Measurements from ENCODE around the gene DRD2. TPM values are rescaled to one million over a fixed set of nuclear protein-coding genes. Genes with fewer than 3 reads are reported as not detected.
"Not testable (repeated sequence)": the region's sequence is repeated elsewhere in the genome, so short reads cannot be mapped to it uniquely, and the experiment has no call there.

The DRD2 gene
- total RNA-seq = under 1 TPM in 2 of 4 donors, not detected in 2; 0.13 to 0.17 TPM

GRCh38 chr11:113475160-113475761, at the start of gene DRD2:
DRD2 (minus strand) TSS chr11:113475398; CDS start chr11:113424651, 50,747 bp downstream.
- 8% methylated on average over 6 of the region's 65 CpGs for WGBS
- no peak for TF ChIP-seq POLR2AphosphoS5 (IDR thresholded peaks at IDR 0.05)
- TF ChIP-seq EP300 (IDR thresholded peaks at IDR 0.05) = no peak
- TF ChIP-seq POLR2A (IDR thresholded peaks at IDR 0.05; ENCODE audit: low read depth) = no peak
- no peak for TF ChIP-seq CTCF (IDR thresholded peaks at IDR 0.05)
- no peak for DNase-seq (ENCODE audit: extremely low spot score)
- H3K4me1 ChIP-seq = peaks cover 4 to 21% (median 12%) of the 10 kb centered on the region in 4 donors
- no peaks in the 10 kb centered on the region for H3K9me3 ChIP-seq
- peaks cover 0 to 100% (median 24%) of the 10 kb centered on the region in 4 donors for H3K27me3 ChIP-seq
- peak within 1 kb of the TSS; percentile 17 to 41 (median 27) for H3K4me3 ChIP-seq
- H3K27ac ChIP-seq (replicated peaks in 1 of 4) = no peak within 1 kb of the TSS
- intact Hi-C loops (cut with DNase I) = no loop called here
- H3K36me3 ChIP-seq = no peaks in the 10 kb centered on the region

- DNase-seq (ENCODE audit: extremely low spot score); intact Hi-C loops (cut with DNase I); H3K4me3 ChIP-seq; H3K36me3 ChIP-seq; H3K9me3 ChIP-seq; H3K27ac ChIP-seq (replicated peaks in 1 of 4); H3K27me3 ChIP-seq; H3K4me1 ChIP-seq: not testable (repeated sequence)
- WGBS = 98% methylated on average over 24 of the region's 24 CpGs
Observed at GRCh38 chr11:113523906-113524305, 48.7 kb upstream of the DRD2 start.

- Histone ChIP-seq H3K4me1 (no peaks in the 10 kb centered on the region), H3K27me3 (peaks cover 0 to 13% (median 0%) of the 10 kb centered on the region in 4 donors), H3K9me3 (no peaks in the 10 kb centered on the region), H3K4me3 (no peak overlapping the region), H3K27ac (replicated peaks in 1 of 4) (no peak overlapping the region), H3K36me3 (no peaks in the 10 kb centered on the region)
- peak; percentile 86 for DNase-seq (ENCODE audit: extremely low spot score)
- WGBS = 49% methylated on average over 3 of the region's 3 CpGs
- TF ChIP-seq EP300 (IDR thresholded peaks at IDR 0.05) = no peak
- TF ChIP-seq CTCF (IDR thresholded peaks at IDR 0.05) = no peak
- intact Hi-C loops (cut with DNase I) = no loop called here
Observed at GRCh38 chr11:113521737-113522517, 46.7 kb upstream of the DRD2 start.

GRCh38 chr11:113519989-113520613, 44.9 kb upstream of the DRD2 start:
- Histone ChIP-seq H3K4me3 (no peak overlapping the region), H3K27me3 (peaks cover 0 to 16% (median 0%) of the 10 kb centered on the region in 4 donors), H3K36me3 (no peaks in the 10 kb centered on the region), H3K9me3 (no peaks in the 10 kb centered on the region), H3K27ac (replicated peaks in 1 of 4) (no peak overlapping the region), H3K4me1 (no peaks in the 10 kb centered on the region)
- no peak for TF ChIP-seq EP300 (IDR thresholded peaks at IDR 0.05)
- intact Hi-C loops (cut with DNase I) = no loop called here
- 52% methylated on average over 4 of the region's 4 CpGs for WGBS
- no peak for DNase-seq (ENCODE audit: extremely low spot score)

GRCh38 chr11:113518716-113519495, 43.7 kb upstream of the DRD2 start:
- Histone ChIP-seq H3K36me3 (no peaks in the 10 kb centered on the region), H3K4me3 (no peak overlapping the region), H3K4me1 (no peaks in the 10 kb centered on the region), H3K9me3 (no peaks in the 10 kb centered on the region), H3K27me3 (peaks cover 0 to 16% (median 0%) of the 10 kb centered on the region in 4 donors), H3K27ac (replicated peaks in 1 of 4) (no peak overlapping the region)
- TF ChIP-seq POLR2AphosphoS5 (IDR thresholded peaks at IDR 0.05) (no peak), EP300 (IDR thresholded peaks at IDR 0.05) (no peak), CTCF (IDR thresholded peaks at IDR 0.05) (no peak), POLR2A (IDR thresholded peaks at IDR 0.05; ENCODE audit: low read depth) (no peak)
- no peak for DNase-seq (ENCODE audit: extremely low spot score)
- 76% methylated on average over 5 of the region's 5 CpGs for WGBS
- intact Hi-C loops (cut with DNase I) = no loop called here

All from esophagus muscularis mucosa (tissue), 4 donors.